ENCODE results near the gene CHD9. TPM values are rescaled to one million over a fixed set of nuclear protein-coding genes. Genes with fewer than 3 reads are reported as not detected.
"Not testable (repeated sequence)": the region's sequence is repeated elsewhere in the genome, so short reads cannot be mapped to it uniquely, and the experiment has no call there.

The CHD9 gene
- total RNA-seq, 4 donors from 2014 or later, result 46.9 to 174 (median 133) TPM

GRCh38 chr16:53323924-53324323 lies 269.1 kb downstream of the CHD9 start:
- H3K9me3 ChIP-seq, result no peaks in the 10 kb centered on the region
- no peaks in the 10 kb centered on the region for H3K27me3 ChIP-seq
- no peak overlapping the region for H3K27ac ChIP-seq
- no peak overlapping the region for H3K4me3 ChIP-seq
- intact Hi-C loops (cut with DNase I; ENCODE audit: low total_unique reads), result no loop called here
- H3K4me1 ChIP-seq, result no peaks in the 10 kb centered on the region
- no peaks in the 10 kb centered on the region for H3K36me3 ChIP-seq
- DNase-seq, result no peak
- TF ChIP-seq POLR2A (IDR thresholded peaks at IDR 0.05), result no peak
- no peak for TF ChIP-seq CTCF (IDR thresholded peaks at IDR 0.05)

- intact Hi-C loops (cut with DNase I; ENCODE audit: low total_unique reads); H3K36me3 ChIP-seq; H3K4me3 ChIP-seq; H3K27ac ChIP-seq; DNase-seq; H3K9me3 ChIP-seq; H3K4me1 ChIP-seq; H3K27me3 ChIP-seq: not testable (repeated sequence)
Observed at GRCh38 chr16:53330991-53331390, 276.2 kb downstream of the CHD9 start.

GRCh38 chr16:53334581-53334980 lies 279.8 kb downstream of the CHD9 start:
- intact Hi-C loops (cut with DNase I; ENCODE audit: low total_unique reads), result no loop called here
- no peaks in the 10 kb centered on the region for H3K4me1 ChIP-seq
- no peaks in the 10 kb centered on the region for H3K27me3 ChIP-seq
- no peaks in the 10 kb centered on the region for H3K36me3 ChIP-seq
- peaks cover 0 to 3% of the 10 kb centered on the region in 2 donors for H3K9me3 ChIP-seq
- H3K4me3 ChIP-seq, result no peak overlapping the region
- TF ChIP-seq CTCF (IDR thresholded peaks at IDR 0.05) (no peak), POLR2A (IDR thresholded peaks at IDR 0.05) (no peak)
- no peak overlapping the region for H3K27ac ChIP-seq
- DNase-seq, result no peak

- Histone ChIP-seq H3K9me3 (no peaks in the 10 kb centered on the region), H3K36me3 (no peaks in the 10 kb centered on the region), H3K4me3 (no peak overlapping the region), H3K27ac (no peak overlapping the region), H3K27me3 (no peaks in the 10 kb centered on the region), H3K4me1 (no peaks in the 10 kb centered on the region)
- DNase-seq, result no peak
- TF ChIP-seq CTCF (IDR thresholded peaks at IDR 0.05) (no peak), POLR2A (IDR thresholded peaks at IDR 0.05) (no peak)
- intact Hi-C loops (cut with DNase I; ENCODE audit: low total_unique reads), result no loop called here
Observed at GRCh38 chr16:53337294-53337693, 282.5 kb downstream of the CHD9 start.

- Histone ChIP-seq H3K4me1 (no peaks in the 10 kb centered on the region), H3K9me3 (no peaks in the 10 kb centered on the region), H3K27me3 (no peaks in the 10 kb centered on the region), H3K4me3 (no peak overlapping the region), H3K27ac (no peak overlapping the region), H3K36me3 (no peaks in the 10 kb centered on the region)
- no peak for TF ChIP-seq POLR2A (IDR thresholded peaks at IDR 0.05)
- intact Hi-C loops (cut with DNase I; ENCODE audit: low total_unique reads), result no loop called here
- no peak for DNase-seq
Observed at GRCh38 chr16:53341792-53342191, 287.0 kb downstream of the CHD9 start.

GRCh38 chr16:53355064-53355463 lies 300.3 kb downstream of the CHD9 start:
- H3K27me3 ChIP-seq, result no peaks in the 10 kb centered on the region
- H3K4me1 ChIP-seq, result no peaks in the 10 kb centered on the region
- no peak for DNase-seq
- H3K36me3 ChIP-seq, result no peaks in the 10 kb centered on the region
- no peak overlapping the region for H3K4me3 ChIP-seq
- intact Hi-C loops (cut with DNase I; ENCODE audit: low total_unique reads), result no loop called here
- no peaks in the 10 kb centered on the region for H3K9me3 ChIP-seq
- TF ChIP-seq POLR2A (IDR thresholded peaks at IDR 0.05), result no peak
- no peak for TF ChIP-seq CTCF (IDR thresholded peaks at IDR 0.05)
- no peak overlapping the region for H3K27ac ChIP-seq
